ENCODE data around the gene ZNF576.

Gene ZNF576

GRCh38 chr19:43622070-43622469 lies 25.7 kb downstream of the ZNF576 start:
- DNase-seq (ENCODE audit: low read depth): no peak
- no peak for TF ChIP-seq CTCF (IDR thresholded peaks at IDR 0.05; ENCODE audit: control insufficient read depth, extremely low read depth, insufficient read depth)
- no peak overlapping the region for H3K4me3 ChIP-seq (ENCODE audit: low read depth, low read length)

DNA sequence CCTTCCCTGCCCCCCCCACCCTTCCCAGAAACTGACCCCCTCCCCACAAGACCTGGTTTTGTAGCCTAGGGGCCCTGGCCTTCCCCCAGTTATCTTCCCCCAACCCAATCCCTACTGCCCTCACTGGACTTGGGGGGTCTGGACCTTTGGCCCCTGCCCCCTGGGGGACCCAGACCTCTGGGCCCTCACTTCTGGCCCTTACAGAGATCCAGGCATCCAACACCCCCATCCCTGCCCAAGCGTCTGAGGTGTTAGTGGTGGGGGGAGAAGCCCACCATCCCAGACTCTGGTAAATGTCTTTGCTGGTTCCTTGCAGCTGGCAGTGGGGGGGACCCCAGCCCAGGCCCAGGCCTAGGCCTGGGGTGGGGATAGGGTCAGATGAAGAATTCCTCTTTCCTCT lies 26.6 kb downstream of the ZNF576 start:
- no peak for DNase-seq (ENCODE audit: low read depth)
- TF ChIP-seq CTCF (IDR thresholded peaks at IDR 0.05; ENCODE audit: control insufficient read depth, extremely low read depth, insufficient read depth): no peak
- no peak overlapping the region for H3K4me3 ChIP-seq (ENCODE audit: low read depth, low read length)

DNA sequence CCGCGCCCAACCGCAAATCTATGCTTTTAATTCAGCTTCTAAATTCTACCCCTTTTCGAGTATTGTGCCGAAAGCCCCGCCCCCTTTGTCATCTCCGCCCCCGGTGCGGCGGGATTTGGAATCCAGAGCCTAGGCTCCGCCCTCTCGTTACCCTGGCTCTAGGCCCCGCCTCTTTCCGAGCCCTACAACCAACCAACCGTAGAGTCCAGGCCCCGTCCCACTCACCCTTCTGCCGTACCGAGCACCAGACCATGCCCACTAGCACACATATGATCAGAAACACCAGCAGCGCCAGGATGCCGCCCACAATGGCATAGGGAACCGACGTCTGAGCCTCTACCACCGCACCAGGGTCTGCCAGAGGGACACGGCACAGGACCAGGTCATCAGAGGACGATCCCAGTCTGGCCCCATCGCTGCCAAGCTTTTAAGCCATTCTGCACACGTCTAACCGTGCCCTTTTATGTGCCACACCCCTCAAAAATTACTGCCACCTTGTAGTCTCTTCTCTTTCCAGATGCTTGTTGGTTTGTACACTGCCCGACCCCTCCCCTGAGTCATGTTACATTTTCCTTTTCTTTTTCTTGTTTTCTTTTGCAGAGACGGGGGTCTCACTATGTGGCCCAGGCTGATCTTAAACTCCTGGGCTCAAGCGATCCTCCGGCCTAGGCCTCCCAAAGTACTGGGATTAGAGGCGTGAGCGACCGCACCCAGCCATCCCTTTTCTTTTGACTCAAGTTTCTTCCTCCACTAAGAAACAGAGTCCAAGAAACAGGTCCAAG lies 27.7 kb downstream of the ZNF576 start:
- DNase-seq (ENCODE audit: low read depth): no peak
- no peak overlapping the region for H3K4me3 ChIP-seq (ENCODE audit: low read depth, low read length)
- no peak for TF ChIP-seq CTCF (IDR thresholded peaks at IDR 0.05; ENCODE audit: control insufficient read depth, extremely low read depth, insufficient read depth)

GRCh38 chr19:43624933-43625332 lies 28.5 kb downstream of the ZNF576 start:
- DNase-seq (ENCODE audit: low read depth): no peak
- no peak overlapping the region for H3K4me3 ChIP-seq (ENCODE audit: low read depth, low read length)
- TF ChIP-seq CTCF (IDR thresholded peaks at IDR 0.05; ENCODE audit: control insufficient read depth, extremely low read depth, insufficient read depth): no peak

DNA sequence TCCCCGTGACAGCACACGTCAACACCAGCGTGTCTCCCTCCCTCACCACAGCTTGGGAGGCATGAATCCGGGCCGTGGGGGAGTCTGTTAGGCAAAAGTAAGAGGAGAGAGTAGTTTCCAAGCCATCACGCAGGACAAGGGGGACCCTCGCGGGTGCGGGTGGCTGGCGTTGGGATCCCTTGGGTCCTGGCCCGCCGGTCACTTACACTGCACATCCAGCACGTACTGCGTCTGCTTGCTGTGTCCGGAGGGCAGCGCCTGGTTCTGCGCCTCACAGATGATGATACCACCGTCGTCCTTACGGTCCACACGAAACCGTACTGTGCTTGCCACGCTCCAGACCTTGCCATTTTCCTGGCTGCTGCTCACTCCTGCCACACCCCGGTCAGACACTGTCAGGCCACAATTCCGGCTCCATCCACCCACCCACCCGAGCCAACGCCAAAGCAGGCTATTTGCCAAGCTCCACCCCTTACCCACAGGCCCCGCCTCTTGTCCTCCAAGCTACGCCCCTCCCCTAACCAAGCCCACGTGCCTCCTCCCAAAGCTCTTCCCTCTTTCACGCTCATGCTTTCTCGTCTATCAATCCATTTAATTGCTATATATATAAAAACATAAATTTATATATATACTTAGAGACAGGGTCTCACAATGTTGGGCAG lies 29.7 kb downstream of the ZNF576 start:
- DNase-seq (ENCODE audit: low read depth): no peak
- no peak overlapping the region for H3K4me3 ChIP-seq (ENCODE audit: low read depth, low read length)
- TF ChIP-seq CTCF (IDR thresholded peaks at IDR 0.05; ENCODE audit: control insufficient read depth, extremely low read depth, insufficient read depth): no peak

DNA sequence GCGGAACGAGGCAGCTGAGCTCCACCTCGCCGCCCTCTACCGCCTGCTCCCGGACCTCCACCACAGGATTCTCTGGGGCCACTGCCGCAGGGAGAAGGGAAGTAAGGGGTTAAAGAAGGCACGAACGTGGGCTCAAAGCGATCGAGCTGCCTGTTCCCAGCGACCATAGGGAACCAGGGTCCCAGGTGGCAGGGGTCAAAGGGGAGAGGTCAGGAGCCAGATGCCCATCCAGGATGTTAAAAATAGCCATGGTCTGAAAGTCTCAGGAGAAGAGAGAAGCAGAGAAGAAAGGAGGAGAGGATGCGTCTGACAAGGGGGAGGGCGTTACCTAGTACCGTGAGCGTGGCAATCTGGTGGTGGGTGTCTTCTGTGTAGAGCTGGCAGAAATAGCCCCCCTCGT lies 30.4 kb downstream of the ZNF576 start:
- DNase-seq (ENCODE audit: low read depth): no peak

More for the DNA sequence above, 30.4 kb downstream of the ZNF576 start:
- no peak for TF ChIP-seq CTCF (IDR thresholded peaks at IDR 0.05; ENCODE audit: control insufficient read depth, extremely low read depth, insufficient read depth)
- H3K4me3 ChIP-seq (ENCODE audit: low read depth, low read length): no peak overlapping the region
